HG02884 (cell line): ENCODE measurements around the gene MEMO1.
"Not testable (repeated sequence)": the region's sequence is repeated elsewhere in the genome, so short reads cannot be mapped to it uniquely, and the experiment has no call there.

Experiments used
- ATAC-seq: cut with Tn5 transposase; IDR thresholded peaks from one replicate; pipeline ENCODE4 v1.9.1; 2021; ENCODE audit warnings: mild to moderate bottlenecking, moderate library complexity; ENCODE audit not compliant: unreplicated experiment

MEMO1 gene

GRCh38 chr2:31919499-31919898, 91.3 kb downstream of the MEMO1 start:
- no peak for ATAC-seq

- no peak for ATAC-seq
Observed at GRCh38 chr2:31909661-31910060, 101.1 kb downstream of the MEMO1 start.

GRCh38 chr2:31907491-31907890, 103.3 kb downstream of the MEMO1 start:
- ATAC-seq: not testable (repeated sequence)

GRCh38 chr2:31903109-31903780, 107.6 kb downstream of the MEMO1 start:
- no peak for ATAC-seq

GRCh38 chr2:31901900-31902299, 108.9 kb downstream of the MEMO1 start:
- ATAC-seq: no peak

- not testable (repeated sequence) for ATAC-seq
Observed at GRCh38 chr2:31900156-31900555, 110.7 kb downstream of the MEMO1 start.

GRCh38 chr2:31898346-31898745, 112.5 kb downstream of the MEMO1 start:
- not testable (repeated sequence) for ATAC-seq

GRCh38 chr2:31897340-31897739, 113.5 kb downstream of the MEMO1 start:
- ATAC-seq: not testable (repeated sequence)

GRCh38 chr2:31896293-31896692, 114.5 kb downstream of the MEMO1 start:
- no peak for ATAC-seq

GRCh38 chr2:31894656-31895055, 116.2 kb downstream of the MEMO1 start:
- ATAC-seq: no peak

- no peak for ATAC-seq
Observed at GRCh38 chr2:31893094-31893493, 117.7 kb downstream of the MEMO1 start.

GRCh38 chr2:31889044-31889443, 121.8 kb downstream of the MEMO1 start:
- no peak for ATAC-seq

- no peak for ATAC-seq
Observed at GRCh38 chr2:31888550-31888949, 122.3 kb downstream of the MEMO1 start.

- ATAC-seq: no peak
Observed at GRCh38 chr2:31886700-31887099, 124.1 kb downstream of the MEMO1 start.

GRCh38 chr2:31877008-31877407, 133.8 kb downstream of the MEMO1 start:
- no peak for ATAC-seq

GRCh38 chr2:31874071-31874470, 136.7 kb downstream of the MEMO1 start:
- ATAC-seq: no peak

GRCh38 chr2:31865215-31865614, 145.6 kb downstream of the MEMO1 start:
- no peak for ATAC-seq

GRCh38 chr2:31863867-31864266, 146.9 kb downstream of the MEMO1 start:
- ATAC-seq: no peak

- not testable (repeated sequence) for ATAC-seq
Observed at GRCh38 chr2:31863015-31863656, 147.7 kb downstream of the MEMO1 start.

- no peak for ATAC-seq
Observed at GRCh38 chr2:31859959-31860358, 150.8 kb downstream of the MEMO1 start.

- no peak for ATAC-seq
Observed at GRCh38 chr2:31853521-31853920, 157.3 kb downstream of the MEMO1 start.

GRCh38 chr2:31842150-31842549, 168.7 kb downstream of the MEMO1 start:
- not testable (repeated sequence) for ATAC-seq

- no peak for ATAC-seq
Observed at GRCh38 chr2:31835450-31835849, 175.4 kb downstream of the MEMO1 start.
